ENCODE measurements around the gene FAR1.
"Not testable (repeated sequence)": the region's sequence is repeated elsewhere in the genome, so short reads cannot be mapped to it uniquely, and the experiment has no call there.

The FAR1 gene

GRCh38 chr11:13635804-13636203 is 32.7 kb upstream of the FAR1 start:
- Histone ChIP-seq H3K9me3 (ENCODE audit: control extremely low read depth in 1 of 5, control insufficient read depth in 4 of 5, insufficient read depth in 2 of 5, low read depth in 1 of 5, low read length in 4 of 5) (peaks cover 0 to 2% (median 0%) of the 10 kb centered on the region in 5 experiments), H3K27ac (ENCODE audit: insufficient read depth in 1 of 2, low read depth in 1 of 2, low read length in 2 of 2, poor library complexity in 1 of 2, severe bottlenecking in 2 of 2) (no peak overlapping the region), H3K36me3 (ENCODE audit: control insufficient read depth in 4 of 4, insufficient read depth in 4 of 4, low read length in 3 of 4) (no peaks in the 10 kb centered on the region), H3K27me3 (replicated peaks in 2 of 5; ENCODE audit: control insufficient read depth in 4 of 5, insufficient read depth in 5 of 5, low read length in 4 of 5) (no peaks in the 10 kb centered on the region), H3K4me3 (ENCODE audit: control insufficient read depth in 1 of 7, extremely low read depth in 1 of 7, insufficient read depth in 4 of 7, low read depth in 2 of 7, low read length in 6 of 7) (no peak overlapping the region), H3K4me1 (ENCODE audit: control extremely low read depth in 1 of 4, control insufficient read depth in 4 of 4, insufficient read depth in 4 of 4, low read length in 3 of 4) (no peaks in the 10 kb centered on the region)
- peak in 2 of 3 donors; percentile 2 for DNase-seq
- CTCF ChIA-PET, result interaction anchor here (1.8 kb wide), 1 partner anchor 10 kb away, joined by 4 read pairs; no protein-coding TSS in a partner anchor
- POLR2A ChIA-PET, result interaction anchor here (0.8 kb wide), 1 partner anchor 335 kb away, joined by 3 read pairs; no protein-coding TSS in a partner anchor

GRCh38 chr11:13637125-13638069 is 31.1 kb upstream of the FAR1 start:
- H3K36me3 ChIP-seq (ENCODE audit: control insufficient read depth in 4 of 4, insufficient read depth in 4 of 4, low read length in 3 of 4), result no peaks in the 10 kb centered on the region
- H3K4me1 ChIP-seq (ENCODE audit: control extremely low read depth in 1 of 4, control insufficient read depth in 4 of 4, insufficient read depth in 4 of 4, low read length in 3 of 4), result no peaks in the 10 kb centered on the region
- no CpG with 5 or more reads among the region's 4 CpGs for WGBS (ENCODE audit: insufficient coverage)
- no peaks in the 10 kb centered on the region for H3K27me3 ChIP-seq (replicated peaks in 2 of 5; ENCODE audit: control insufficient read depth in 4 of 5, insufficient read depth in 5 of 5, low read length in 4 of 5)
- no peak overlapping the region for H3K27ac ChIP-seq (ENCODE audit: insufficient read depth in 1 of 2, low read depth in 1 of 2, low read length in 2 of 2, poor library complexity in 1 of 2, severe bottlenecking in 2 of 2)
- H3K4me3 ChIP-seq (ENCODE audit: control insufficient read depth in 1 of 7, extremely low read depth in 1 of 7, insufficient read depth in 4 of 7, low read depth in 2 of 7, low read length in 6 of 7), result no peak overlapping the region
- POLR2A ChIA-PET, result no interaction called here
- H3K9me3 ChIP-seq (ENCODE audit: control extremely low read depth in 1 of 5, control insufficient read depth in 4 of 5, insufficient read depth in 2 of 5, low read depth in 1 of 5, low read length in 4 of 5), result peaks cover 0 to 2% (median 0%) of the 10 kb centered on the region in 5 experiments
- CTCF ChIA-PET, result interaction anchor here (1.8 kb wide), 1 partner anchor 8 kb away, joined by 4 read pairs; no protein-coding TSS in a partner anchor
- DNase-seq, result no peak

GRCh38 chr11:13638422-13638821 is 30.0 kb upstream of the FAR1 start:
- DNase-seq, result no peak
- H3K4me1 ChIP-seq (ENCODE audit: control extremely low read depth in 1 of 4, control insufficient read depth in 4 of 4, insufficient read depth in 4 of 4, low read length in 3 of 4), result no peaks in the 10 kb centered on the region
- CTCF ChIA-PET, result no interaction called here
- H3K36me3 ChIP-seq (ENCODE audit: control insufficient read depth in 4 of 4, insufficient read depth in 4 of 4, low read length in 3 of 4), result no peaks in the 10 kb centered on the region
- no peak overlapping the region for H3K27ac ChIP-seq (ENCODE audit: insufficient read depth in 1 of 2, low read depth in 1 of 2, low read length in 2 of 2, poor library complexity in 1 of 2, severe bottlenecking in 2 of 2)
- POLR2A ChIA-PET, result no interaction called here
- peaks cover 0 to 2% (median 0%) of the 10 kb centered on the region in 5 experiments for H3K9me3 ChIP-seq (ENCODE audit: control extremely low read depth in 1 of 5, control insufficient read depth in 4 of 5, insufficient read depth in 2 of 5, low read depth in 1 of 5, low read length in 4 of 5)
- no peak overlapping the region for H3K4me3 ChIP-seq (ENCODE audit: control insufficient read depth in 1 of 7, extremely low read depth in 1 of 7, insufficient read depth in 4 of 7, low read depth in 2 of 7, low read length in 6 of 7)
- no peaks in the 10 kb centered on the region for H3K27me3 ChIP-seq (replicated peaks in 2 of 5; ENCODE audit: control insufficient read depth in 4 of 5, insufficient read depth in 5 of 5, low read length in 4 of 5)

GRCh38 chr11:13644997-13645687 is 23.3 kb upstream of the FAR1 start:
- DNase-seq, result no peak
- ChIA-PET CTCF (interaction anchor here (1.2 kb wide), 1 partner anchor 9 kb away, joined by 4 read pairs; no protein-coding TSS in a partner anchor), POLR2A (no interaction called here)
- WGBS (ENCODE audit: insufficient coverage), result no CpG with 5 or more reads among the region's 7 CpGs
- Histone ChIP-seq H3K36me3 (ENCODE audit: control insufficient read depth in 4 of 4, insufficient read depth in 4 of 4, low read length in 3 of 4) (no peaks in the 10 kb centered on the region), H3K27ac (ENCODE audit: insufficient read depth in 1 of 2, low read depth in 1 of 2, low read length in 2 of 2, poor library complexity in 1 of 2, severe bottlenecking in 2 of 2) (no peak overlapping the region), H3K4me1 (ENCODE audit: control extremely low read depth in 1 of 4, control insufficient read depth in 4 of 4, insufficient read depth in 4 of 4, low read length in 3 of 4) (no peaks in the 10 kb centered on the region), H3K4me3 (ENCODE audit: control insufficient read depth in 1 of 7, extremely low read depth in 1 of 7, insufficient read depth in 4 of 7, low read depth in 2 of 7, low read length in 6 of 7) (no peak overlapping the region), H3K9me3 (ENCODE audit: control extremely low read depth in 1 of 5, control insufficient read depth in 4 of 5, insufficient read depth in 2 of 5, low read depth in 1 of 5, low read length in 4 of 5) (no peaks in the 10 kb centered on the region), H3K27me3 (replicated peaks in 2 of 5; ENCODE audit: control insufficient read depth in 4 of 5, insufficient read depth in 5 of 5, low read length in 4 of 5) (no peaks in the 10 kb centered on the region)

GRCh38 chr11:13647391-13647790 is 21.1 kb upstream of the FAR1 start:
- no peaks in the 10 kb centered on the region for H3K36me3 ChIP-seq (ENCODE audit: control insufficient read depth in 4 of 4, insufficient read depth in 4 of 4, low read length in 3 of 4)
- POLR2A ChIA-PET, result no interaction called here
- H3K27me3 ChIP-seq (replicated peaks in 2 of 5; ENCODE audit: control insufficient read depth in 4 of 5, insufficient read depth in 5 of 5, low read length in 4 of 5), result no peaks in the 10 kb centered on the region
- H3K4me1 ChIP-seq (ENCODE audit: control extremely low read depth in 1 of 4, control insufficient read depth in 4 of 4, insufficient read depth in 4 of 4, low read length in 3 of 4), result no peaks in the 10 kb centered on the region
- no peaks in the 10 kb centered on the region for H3K9me3 ChIP-seq (ENCODE audit: control extremely low read depth in 1 of 5, control insufficient read depth in 4 of 5, insufficient read depth in 2 of 5, low read depth in 1 of 5, low read length in 4 of 5)
- DNase-seq, result no peak
- no peak overlapping the region for H3K4me3 ChIP-seq (ENCODE audit: control insufficient read depth in 1 of 7, extremely low read depth in 1 of 7, insufficient read depth in 4 of 7, low read depth in 2 of 7, low read length in 6 of 7)
- 92% methylated on average over 3 of the region's 3 CpGs for WGBS (ENCODE audit: insufficient coverage)
- H3K27ac ChIP-seq (ENCODE audit: insufficient read depth in 1 of 2, low read depth in 1 of 2, low read length in 2 of 2, poor library complexity in 1 of 2, severe bottlenecking in 2 of 2), result no peak overlapping the region
- CTCF ChIA-PET, result no interaction called here

- no peak for DNase-seq
- CTCF ChIA-PET, result no interaction called here
- POLR2A ChIA-PET, result no interaction called here
Measured at GRCh38 chr11:13649619-13650018, 18.8 kb upstream of the FAR1 start.

GRCh38 chr11:13651515-13651914 is 17.0 kb upstream of the FAR1 start:
- CTCF ChIA-PET; H3K27me3 ChIP-seq (replicated peaks in 2 of 5; ENCODE audit: control insufficient read depth in 4 of 5, insufficient read depth in 5 of 5, low read length in 4 of 5); DNase-seq; H3K9me3 ChIP-seq (ENCODE audit: control extremely low read depth in 1 of 5, control insufficient read depth in 4 of 5, insufficient read depth in 2 of 5, low read depth in 1 of 5, low read length in 4 of 5); H3K4me1 ChIP-seq (ENCODE audit: control extremely low read depth in 1 of 4, control insufficient read depth in 4 of 4, insufficient read depth in 4 of 4, low read length in 3 of 4); POLR2A ChIA-PET; H3K36me3 ChIP-seq (ENCODE audit: control insufficient read depth in 4 of 4, insufficient read depth in 4 of 4, low read length in 3 of 4); H3K27ac ChIP-seq (ENCODE audit: insufficient read depth in 1 of 2, low read depth in 1 of 2, low read length in 2 of 2, poor library complexity in 1 of 2, severe bottlenecking in 2 of 2); H3K4me3 ChIP-seq (ENCODE audit: control insufficient read depth in 1 of 7, extremely low read depth in 1 of 7, insufficient read depth in 4 of 7, low read depth in 2 of 7, low read length in 6 of 7): not testable (repeated sequence)
- WGBS (ENCODE audit: insufficient coverage), result 92% methylated on average over 6 of the region's 6 CpGs

More at GRCh38 chr11:13649619-13650018, 18.8 kb upstream of the FAR1 start:
- Histone ChIP-seq H3K36me3 (ENCODE audit: control insufficient read depth in 4 of 4, insufficient read depth in 4 of 4, low read length in 3 of 4) (no peaks in the 10 kb centered on the region), H3K9me3 (ENCODE audit: control extremely low read depth in 1 of 5, control insufficient read depth in 4 of 5, insufficient read depth in 2 of 5, low read depth in 1 of 5, low read length in 4 of 5) (no peaks in the 10 kb centered on the region), H3K27ac (ENCODE audit: insufficient read depth in 1 of 2, low read depth in 1 of 2, low read length in 2 of 2, poor library complexity in 1 of 2, severe bottlenecking in 2 of 2) (no peak overlapping the region), H3K27me3 (replicated peaks in 2 of 5; ENCODE audit: control insufficient read depth in 4 of 5, insufficient read depth in 5 of 5, low read length in 4 of 5) (no peaks in the 10 kb centered on the region), H3K4me3 (ENCODE audit: control insufficient read depth in 1 of 7, extremely low read depth in 1 of 7, insufficient read depth in 4 of 7, low read depth in 2 of 7, low read length in 6 of 7) (no peak overlapping the region), H3K4me1 (ENCODE audit: control extremely low read depth in 1 of 4, control insufficient read depth in 4 of 4, insufficient read depth in 4 of 4, low read length in 3 of 4) (no peaks in the 10 kb centered on the region)
- WGBS (ENCODE audit: insufficient coverage), result 80% methylated on average over 1 of the region's 4 CpGs

All from common myeloid progenitor, CD34-positive (primary cell).